ENCODE data around the gene HDHD5.

Gene HDHD5

DNA sequence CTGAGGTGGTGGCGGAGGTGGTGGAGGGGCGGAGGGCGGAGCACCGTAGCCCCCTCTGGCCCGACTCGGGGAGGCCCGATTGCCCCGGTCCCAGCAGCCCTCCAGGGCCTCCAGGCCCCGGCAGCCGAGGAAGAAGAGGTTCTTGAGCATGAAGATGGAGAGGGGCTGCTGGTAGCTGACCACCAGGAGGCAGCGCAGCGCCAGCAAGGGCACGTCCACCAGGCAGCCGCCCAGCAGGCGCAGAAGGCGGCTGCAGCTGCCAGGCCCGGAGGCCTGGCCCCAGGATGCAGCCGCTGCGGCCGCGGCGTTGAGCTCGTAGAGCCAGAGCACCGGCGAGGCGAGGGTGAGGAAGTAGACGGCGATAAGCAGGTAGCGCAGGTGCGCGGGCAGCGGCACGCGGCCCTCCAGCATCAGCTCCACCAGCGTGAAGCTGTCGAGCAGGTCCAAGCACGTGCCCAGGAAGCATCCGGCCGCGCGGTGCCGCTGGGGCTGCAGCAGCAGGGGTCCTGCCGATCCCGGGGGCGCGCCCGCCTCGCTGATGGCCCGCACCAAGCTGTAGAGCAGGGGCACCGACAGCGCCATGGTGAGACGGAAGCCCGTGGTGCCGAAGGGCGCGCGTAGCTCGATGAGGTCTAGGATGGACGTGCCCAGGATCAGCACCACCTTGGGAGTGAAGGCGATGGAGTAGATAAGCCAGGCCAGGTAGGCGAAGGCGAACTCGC is 39.4 kb downstream of the HDHD5 start:
- no peak for DNase-seq

GRCh38 chr22:17118342-17118741 is 40.7 kb downstream of the HDHD5 start:
- no peak for DNase-seq

GRCh38 chr22:17117890-17118289 is 41.2 kb downstream of the HDHD5 start:
- DNase-seq, result no peak

- DNase-seq, result no peak
Observed at GRCh38 chr22:17117400-17117799, 41.7 kb downstream of the HDHD5 start.

- no peak for DNase-seq
Observed at GRCh38 chr22:17116572-17117330, 42.3 kb downstream of the HDHD5 start.

DNA sequence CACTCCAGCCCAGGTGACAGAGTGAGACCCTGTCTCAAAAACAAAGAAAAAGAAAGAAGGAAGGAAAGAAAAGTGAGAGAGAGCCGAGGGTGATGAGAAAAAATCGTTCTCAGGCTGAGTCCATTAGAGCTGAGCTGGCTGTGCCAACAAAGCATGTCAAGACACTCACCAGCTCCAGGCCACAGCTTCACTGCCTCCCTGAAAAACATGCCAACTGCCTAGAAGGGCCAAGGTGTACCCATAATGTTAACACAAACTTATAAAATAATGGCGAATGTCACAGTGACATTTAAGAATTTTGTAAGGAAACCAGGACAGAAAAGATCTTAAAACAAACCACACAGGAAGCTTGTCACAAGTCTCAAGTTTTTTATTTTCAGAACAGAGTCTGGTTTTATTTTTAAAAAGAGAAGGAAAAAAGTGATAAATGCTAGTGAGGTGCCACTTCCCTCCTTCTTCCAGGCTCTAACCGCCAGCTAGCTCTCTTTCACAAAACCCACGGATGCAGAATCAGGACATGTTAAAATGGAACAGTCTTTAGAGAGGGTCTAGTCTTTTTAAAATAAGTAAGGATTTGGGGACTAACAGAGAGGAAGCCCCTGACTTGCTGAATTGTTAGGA is 43.0 kb downstream of the HDHD5 start:
- no peak for DNase-seq

GRCh38 chr22:17115236-17115635 is 43.8 kb downstream of the HDHD5 start:
- DNase-seq, result no peak

GRCh38 chr22:17114898-17115235 is 44.2 kb downstream of the HDHD5 start:
- no peak for DNase-seq

DNA sequence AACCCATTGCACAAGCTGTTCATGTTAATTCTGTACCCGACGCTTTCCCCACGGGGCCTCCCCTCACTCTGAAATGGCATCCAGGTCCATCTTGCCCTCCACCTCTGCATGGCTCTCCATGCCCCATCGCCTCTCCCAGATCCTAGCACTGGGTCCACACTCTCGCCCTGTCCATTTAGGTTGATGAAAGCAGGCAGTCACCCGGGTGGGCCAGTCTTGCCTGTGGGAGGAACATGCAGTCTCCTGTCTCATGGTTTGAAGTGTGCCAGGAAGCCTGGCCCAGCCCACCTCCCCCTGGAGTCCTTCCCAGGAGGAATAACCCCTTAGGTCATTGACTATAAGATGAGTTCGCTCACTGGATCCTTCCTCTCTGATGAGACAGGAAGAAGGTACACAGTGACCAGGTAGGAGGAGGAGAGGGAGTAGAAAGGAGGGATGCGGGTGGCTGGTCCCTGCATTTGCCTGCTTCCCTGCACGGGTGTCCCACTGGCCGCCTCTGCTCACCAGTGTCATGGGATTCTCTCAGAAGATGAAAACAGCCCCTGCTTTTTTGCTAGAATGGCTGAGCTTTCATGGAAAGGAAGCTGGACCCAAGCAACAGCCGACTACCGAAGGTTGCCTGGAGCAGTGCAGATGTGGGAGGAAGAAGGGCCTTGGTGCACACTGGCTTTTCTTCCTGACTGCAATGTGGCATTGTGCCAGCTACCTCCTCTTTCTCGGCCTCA is 44.7 kb downstream of the HDHD5 start:
- no peak for DNase-seq

DNA sequence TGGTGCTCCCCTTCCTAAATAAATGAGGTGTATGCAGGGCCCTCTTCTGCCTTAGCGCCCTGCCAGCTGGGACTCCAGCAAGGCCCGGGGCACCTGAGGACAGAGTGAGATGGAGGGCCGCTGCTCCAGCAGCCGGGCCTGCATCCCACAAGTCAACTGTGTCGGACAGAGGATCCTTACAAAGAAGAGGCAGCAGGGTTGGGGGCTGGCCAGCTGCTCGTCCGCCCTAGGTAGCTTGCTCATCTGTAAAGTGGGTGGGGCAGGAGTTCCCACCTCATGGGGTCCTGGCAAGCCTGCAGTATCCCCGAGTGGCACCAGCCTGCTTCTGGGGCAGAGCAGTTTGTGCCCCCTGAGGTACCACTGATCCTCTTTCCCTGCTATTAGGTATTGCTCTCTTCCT is 45.5 kb downstream of the HDHD5 start:
- DNase-seq, result no peak

DNA sequence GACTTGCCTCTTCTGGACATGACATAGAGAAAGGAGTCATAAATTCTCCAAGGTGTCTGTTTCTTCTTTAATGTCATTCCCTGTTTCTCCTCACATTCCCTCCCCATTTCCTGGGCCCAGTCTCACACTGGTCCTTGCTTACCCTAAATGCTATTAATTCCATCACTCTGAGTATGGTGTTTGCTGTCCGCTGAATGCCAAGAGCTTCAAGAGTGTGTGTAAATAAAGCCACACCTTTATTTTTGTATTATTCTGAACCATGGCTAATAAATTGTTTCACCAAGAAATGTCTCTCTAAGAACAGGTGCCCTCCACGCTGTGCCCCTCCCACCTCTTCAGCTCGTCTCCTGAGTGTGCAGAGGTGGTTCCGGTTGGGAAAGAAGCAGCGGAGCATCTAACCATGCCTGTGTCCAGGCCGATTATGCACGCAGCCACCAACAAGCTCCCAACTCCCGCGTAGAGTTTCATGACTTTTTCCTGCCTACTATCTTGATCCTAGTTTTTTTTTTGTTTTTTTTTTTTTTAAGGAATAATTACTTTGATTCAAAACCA is 46.5 kb downstream of the HDHD5 start:
- DNase-seq, result no peak

GRCh38 chr22:17110791-17111550 is 48.1 kb downstream of the HDHD5 start:
- DNase-seq, result no peak

GRCh38 chr22:17109976-17110375 is 49.1 kb downstream of the HDHD5 start:
- no peak for DNase-seq

GRCh38 chr22:17109113-17109865 is 49.8 kb downstream of the HDHD5 start:
- no peak for DNase-seq

DNA sequence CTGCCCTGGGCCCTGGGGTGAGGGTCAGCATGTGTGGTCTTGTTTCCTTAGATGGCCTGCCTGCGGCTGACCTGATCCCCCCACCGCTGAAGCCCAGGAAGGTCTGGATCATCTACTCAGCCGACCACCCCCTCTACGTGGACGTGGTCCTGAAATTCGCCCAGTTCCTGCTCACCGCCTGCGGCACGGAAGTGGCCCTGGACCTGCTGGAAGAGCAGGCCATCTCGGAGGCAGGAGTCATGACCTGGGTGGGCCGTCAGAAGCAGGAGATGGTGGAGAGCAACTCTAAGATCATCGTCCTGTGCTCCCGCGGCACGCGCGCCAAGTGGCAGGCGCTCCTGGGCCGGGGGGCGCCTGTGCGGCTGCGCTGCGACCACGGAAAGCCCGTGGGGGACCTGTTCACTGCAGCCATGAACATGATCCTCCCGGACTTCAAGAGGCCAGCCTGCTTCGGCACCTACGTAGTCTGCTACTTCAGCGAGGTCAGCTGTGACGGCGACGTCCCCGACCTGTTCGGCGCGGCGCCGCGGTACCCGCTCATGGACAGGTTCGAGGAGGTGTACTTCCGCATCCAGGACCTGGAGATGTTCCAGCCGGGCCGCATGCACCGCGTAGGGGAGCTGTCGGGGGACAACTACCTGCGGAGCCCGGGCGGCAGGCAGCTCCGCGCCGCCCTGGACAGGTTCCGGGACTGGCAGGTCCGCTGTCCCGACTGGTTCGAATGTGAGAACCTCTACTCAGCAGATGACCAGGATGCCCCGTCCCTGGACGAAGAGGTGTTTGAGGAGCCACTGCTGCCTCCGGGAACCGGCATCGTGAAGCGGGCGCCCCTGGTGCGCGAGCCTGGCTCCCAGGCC is 50.6 kb downstream of the HDHD5 start:
- no peak for DNase-seq

GRCh38 chr22:17107547-17107810 is 51.6 kb downstream of the HDHD5 start:
- DNase-seq, result no peak

GRCh38 chr22:17106785-17107546 is 52.1 kb downstream of the HDHD5 start:
- no peak for DNase-seq

GRCh38 chr22:17106161-17106784 is 52.8 kb downstream of the HDHD5 start:
- no peak for DNase-seq
